Measurements from ENCODE around the gene CABYR.

GRCh38 chr18:24200494-24201290 is 61.8 kb downstream of the CABYR start:
- TF ChIP-seq, protein P1, sequence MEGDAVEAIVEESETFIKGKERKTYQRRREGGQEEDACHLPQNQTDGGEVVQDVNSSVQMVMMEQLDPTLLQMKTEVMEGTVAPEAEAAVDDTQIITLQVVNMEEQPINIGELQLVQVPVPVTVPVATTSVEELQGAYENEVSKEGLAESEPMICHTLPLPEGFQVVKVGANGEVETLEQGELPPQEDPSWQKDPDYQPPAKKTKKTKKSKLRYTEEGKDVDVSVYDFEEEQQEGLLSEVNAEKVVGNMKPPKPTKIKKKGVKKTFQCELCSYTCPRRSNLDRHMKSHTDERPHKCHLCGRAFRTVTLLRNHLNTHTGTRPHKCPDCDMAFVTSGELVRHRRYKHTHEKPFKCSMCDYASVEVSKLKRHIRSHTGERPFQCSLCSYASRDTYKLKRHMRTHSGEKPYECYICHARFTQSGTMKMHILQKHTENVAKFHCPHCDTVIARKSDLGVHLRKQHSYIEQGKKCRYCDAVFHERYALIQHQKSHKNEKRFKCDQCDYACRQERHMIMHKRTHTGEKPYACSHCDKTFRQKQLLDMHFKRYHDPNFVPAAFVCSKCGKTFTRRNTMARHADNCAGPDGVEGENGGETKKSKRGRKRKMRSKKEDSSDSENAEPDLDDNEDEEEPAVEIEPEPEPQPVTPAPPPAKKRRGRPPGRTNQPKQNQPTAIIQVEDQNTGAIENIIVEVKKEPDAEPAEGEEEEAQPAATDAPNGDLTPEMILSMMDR (IDR thresholded peaks at IDR 0.05): no peak
- TF ChIP-seq POLR2A (IDR thresholded peaks at IDR 0.05): no peak

Data from uterus (tissue), 2 donors.